ENCODE measurements around the gene GRN.

- TF ChIP-seq SRF (IDR thresholded peaks at IDR 0.05; ENCODE audit: low read depth, low read length) (no peak), SALL2 (CRISPR knock-in tag; IDR thresholded peaks at IDR 0.05) (no peak), ZNF510 (CRISPR knock-in tag; IDR thresholded peaks at IDR 0.05; ENCODE audit: low read depth) (no peak), TAF1 (CRISPR knock-in tag; IDR thresholded peaks at IDR 0.05) (no peak), TP53 (CRISPR knock-in tag; conservative IDR thresholded peaks at IDR 0.05) (no peak), PLSCR1 (CRISPR knock-in tag; IDR thresholded peaks at IDR 0.05; ENCODE audit: borderline replicate concordance) (no peak), FOXO4 (CRISPR knock-in tag; conservative IDR thresholded peaks at IDR 0.05) (no peak), CTCF (CRISPR knock-in tag; IDR thresholded peaks at IDR 0.05) (no peak), NKX3-1 (CRISPR knock-in tag; IDR thresholded peaks at IDR 0.05) (no peak), AFF4 (CRISPR knock-in tag; IDR thresholded peaks at IDR 0.05) (no peak), ZNF496 (CRISPR knock-in tag; IDR thresholded peaks at IDR 0.05; ENCODE audit: insufficient replicate concordance) (no peak), STAT6 (CRISPR knock-in tag; IDR thresholded peaks at IDR 0.05; ENCODE audit: borderline replicate concordance) (no peak), ZHX1 (CRISPR knock-in tag; IDR thresholded peaks at IDR 0.05; ENCODE audit: low read depth) (no peak), PCBP1 (IDR thresholded peaks at IDR 0.05; ENCODE audit: borderline replicate concordance, low read depth, low read length) (no peak)
Observed at GRCh38 chr17:44314031-44314430, 31.1 kb upstream of the GRN start.
